ENCODE results near the gene LIPC. TPM values are rescaled to one million over a fixed set of nuclear protein-coding genes. Genes with fewer than 3 reads are reported as not detected.

LIPC gene
- total and polyA plus RNA-seq, 2 experiments from 2014 or later = not detected

DNA sequence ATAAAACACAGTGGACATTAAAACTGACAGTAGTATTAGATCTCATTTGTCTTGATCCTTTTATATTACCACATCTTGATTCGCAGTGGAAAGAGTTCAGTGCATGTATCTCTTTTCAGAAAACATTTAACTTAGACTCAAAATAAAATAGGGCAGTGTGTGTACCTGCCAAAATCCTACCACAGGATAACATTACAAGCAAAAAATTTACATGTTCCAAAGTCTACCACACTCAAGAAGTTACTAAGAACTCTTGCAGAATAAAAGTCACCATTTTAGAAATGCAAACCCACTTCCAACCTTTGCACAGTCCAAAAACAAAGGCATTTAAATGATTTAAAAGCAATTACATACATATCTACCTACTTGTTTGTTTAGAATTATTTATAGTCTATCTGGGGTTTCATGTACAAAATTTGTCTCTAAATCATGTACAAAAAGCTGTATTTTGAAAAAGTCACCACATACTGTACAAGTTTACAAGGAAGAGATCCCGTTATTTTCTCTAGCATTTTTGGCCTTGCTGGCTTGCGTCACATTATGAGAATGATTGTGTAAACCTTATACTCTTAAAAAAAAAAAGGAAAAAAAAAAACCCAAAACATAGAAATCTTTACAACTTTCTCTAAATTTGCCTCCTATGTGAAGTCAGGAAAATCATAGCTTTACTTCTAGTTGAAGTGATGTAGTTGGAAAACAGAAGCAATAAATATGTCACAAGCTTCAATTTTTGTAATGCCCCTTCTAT lies 163.9 kb downstream of the LIPC start:
- Histone ChIP-seq H3F3A (replicated peaks; ENCODE audit: low read depth) (no peaks in the 10 kb centered on the region), H3K36me3 (ENCODE audit: insufficient read depth) (no peaks in the 10 kb centered on the region), H3K4me1 (ENCODE audit: insufficient read depth) (peaks cover 4% of the 10 kb centered on the region; the same call in 1 of the 2 replicates), H3K27me3 (ENCODE audit: insufficient read depth) (no peaks in the 10 kb centered on the region), H3K4me2 (no peak overlapping the region), H2AFZ (no peak overlapping the region), H4K20me1 (replicated peaks; ENCODE audit: insufficient read depth) (no peaks in the 10 kb centered on the region), H3K27ac (ENCODE audit: low read depth) (no peak overlapping the region), H3K9me2 (ENCODE audit: insufficient read depth) (no peaks in the 10 kb centered on the region), H3K79me2 (replicated peaks; ENCODE audit: insufficient read depth) (no peaks in the 10 kb centered on the region), H3K4me3 (no peak overlapping the region)
- Mint-ChIP-seq H3K4me1 (peaks cover 14% of the 10 kb centered on the region; the same call in 2 of the 3 replicates), H3K36me3 (ENCODE audit: low read depth) (peaks cover 3% of the 10 kb centered on the region; the same call in 1 of the 3 replicates), H3K9me3 (no peaks in the 10 kb centered on the region), H3K27ac (no peak overlapping the region), H3K4me3 (no peak overlapping the region), H3K27me3 (ENCODE audit: insufficient read depth, low read depth, poor library complexity) (no peaks in the 10 kb centered on the region)
- ATAC-seq = no peak
- DNase-seq (ENCODE audit: low spot score) = no peak
- no peak for TF ChIP-seq EZH2 (IDR thresholded peaks at IDR 0.05; ENCODE audit: low read depth, unreplicated experiment)
- TF ChIP-seq, protein P1, sequence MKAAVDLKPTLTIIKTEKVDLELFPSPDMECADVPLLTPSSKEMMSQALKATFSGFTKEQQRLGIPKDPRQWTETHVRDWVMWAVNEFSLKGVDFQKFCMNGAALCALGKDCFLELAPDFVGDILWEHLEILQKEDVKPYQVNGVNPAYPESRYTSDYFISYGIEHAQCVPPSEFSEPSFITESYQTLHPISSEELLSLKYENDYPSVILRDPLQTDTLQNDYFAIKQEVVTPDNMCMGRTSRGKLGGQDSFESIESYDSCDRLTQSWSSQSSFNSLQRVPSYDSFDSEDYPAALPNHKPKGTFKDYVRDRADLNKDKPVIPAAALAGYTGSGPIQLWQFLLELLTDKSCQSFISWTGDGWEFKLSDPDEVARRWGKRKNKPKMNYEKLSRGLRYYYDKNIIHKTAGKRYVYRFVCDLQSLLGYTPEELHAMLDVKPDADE (IDR thresholded peaks at IDR 0.05) = no peak
- TF ChIP-seq, protein P2, sequence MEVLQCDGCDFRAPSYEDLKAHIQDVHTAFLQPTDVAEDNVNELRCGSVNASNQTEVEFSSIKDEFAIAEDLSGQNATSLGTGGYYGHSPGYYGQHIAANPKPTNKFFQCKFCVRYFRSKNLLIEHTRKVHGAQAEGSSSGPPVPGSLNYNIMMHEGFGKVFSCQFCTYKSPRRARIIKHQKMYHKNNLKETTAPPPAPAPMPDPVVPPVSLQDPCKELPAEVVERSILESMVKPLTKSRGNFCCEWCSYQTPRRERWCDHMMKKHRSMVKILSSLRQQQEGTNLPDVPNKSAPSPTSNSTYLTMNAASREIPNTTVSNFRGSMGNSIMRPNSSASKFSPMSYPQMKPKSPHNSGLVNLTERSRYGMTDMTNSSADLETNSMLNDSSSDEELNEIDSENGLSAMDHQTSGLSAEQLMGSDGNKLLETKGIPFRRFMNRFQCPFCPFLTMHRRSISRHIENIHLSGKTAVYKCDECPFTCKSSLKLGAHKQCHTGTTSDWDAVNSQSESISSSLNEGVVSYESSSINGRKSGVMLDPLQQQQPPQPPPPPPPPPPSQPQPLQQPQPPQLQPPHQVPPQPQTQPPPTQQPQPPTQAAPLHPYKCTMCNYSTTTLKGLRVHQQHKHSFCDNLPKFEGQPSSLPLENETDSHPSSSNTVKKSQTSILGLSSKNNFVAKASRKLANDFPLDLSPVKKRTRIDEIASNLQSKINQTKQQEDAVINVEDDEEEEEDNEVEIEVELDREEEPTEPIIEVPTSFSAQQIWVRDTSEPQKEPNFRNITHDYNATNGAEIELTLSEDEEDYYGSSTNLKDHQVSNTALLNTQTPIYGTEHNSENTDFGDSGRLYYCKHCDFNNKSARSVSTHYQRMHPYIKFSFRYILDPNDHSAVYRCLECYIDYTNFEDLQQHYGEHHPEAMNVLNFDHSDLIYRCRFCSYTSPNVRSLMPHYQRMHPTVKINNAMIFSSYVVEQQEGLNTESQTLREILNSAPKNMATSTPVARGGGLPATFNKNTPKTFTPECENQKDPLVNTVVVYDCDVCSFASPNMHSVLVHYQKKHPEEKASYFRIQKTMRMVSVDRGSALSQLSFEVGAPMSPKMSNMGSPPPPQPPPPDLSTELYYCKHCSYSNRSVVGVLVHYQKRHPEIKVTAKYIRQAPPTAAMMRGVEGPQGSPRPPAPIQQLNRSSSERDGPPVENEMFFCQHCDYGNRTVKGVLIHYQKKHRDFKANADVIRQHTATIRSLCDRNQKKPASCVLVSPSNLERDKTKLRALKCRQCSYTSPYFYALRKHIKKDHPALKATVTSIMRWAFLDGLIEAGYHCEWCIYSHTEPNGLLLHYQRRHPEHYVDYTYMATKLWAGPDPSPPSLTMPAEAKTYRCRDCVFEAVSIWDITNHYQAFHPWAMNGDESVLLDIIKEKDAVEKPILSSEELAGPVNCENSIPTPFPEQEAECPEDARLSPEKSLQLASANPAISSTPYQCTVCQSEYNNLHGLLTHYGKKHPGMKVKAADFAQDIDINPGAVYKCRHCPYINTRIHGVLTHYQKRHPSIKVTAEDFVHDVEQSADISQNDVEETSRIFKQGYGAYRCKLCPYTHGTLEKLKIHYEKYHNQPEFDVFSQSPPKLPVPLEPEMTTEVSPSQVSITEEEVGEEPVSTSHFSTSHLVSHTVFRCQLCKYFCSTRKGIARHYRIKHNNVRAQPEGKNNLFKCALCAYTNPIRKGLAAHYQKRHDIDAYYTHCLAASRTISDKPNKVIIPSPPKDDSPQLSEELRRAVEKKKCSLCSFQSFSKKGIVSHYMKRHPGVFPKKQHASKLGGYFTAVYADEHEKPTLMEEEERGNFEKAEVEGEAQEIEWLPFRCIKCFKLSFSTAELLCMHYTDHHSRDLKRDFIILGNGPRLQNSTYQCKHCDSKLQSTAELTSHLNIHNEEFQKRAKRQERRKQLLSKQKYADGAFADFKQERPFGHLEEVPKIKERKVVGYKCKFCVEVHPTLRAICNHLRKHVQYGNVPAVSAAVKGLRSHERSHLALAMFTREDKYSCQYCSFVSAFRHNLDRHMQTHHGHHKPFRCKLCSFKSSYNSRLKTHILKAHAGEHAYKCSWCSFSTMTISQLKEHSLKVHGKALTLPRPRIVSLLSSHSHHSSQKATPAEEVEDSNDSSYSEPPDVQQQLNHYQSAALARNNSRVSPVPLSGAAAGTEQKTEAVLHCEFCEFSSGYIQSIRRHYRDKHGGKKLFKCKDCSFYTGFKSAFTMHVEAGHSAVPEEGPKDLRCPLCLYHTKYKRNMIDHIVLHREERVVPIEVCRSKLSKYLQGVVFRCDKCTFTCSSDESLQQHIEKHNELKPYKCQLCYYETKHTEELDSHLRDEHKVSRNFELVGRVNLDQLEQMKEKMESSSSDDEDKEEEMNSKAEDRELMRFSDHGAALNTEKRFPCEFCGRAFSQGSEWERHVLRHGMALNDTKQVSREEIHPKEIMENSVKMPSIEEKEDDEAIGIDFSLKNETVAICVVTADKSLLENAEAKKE (CRISPR knock-in tag; IDR thresholded peaks at IDR 0.05) = no peak
- no peak for TF ChIP-seq ZNF331 (CRISPR knock-in tag; IDR thresholded peaks at IDR 0.05; ENCODE audit: low read depth)
- TF ChIP-seq EZH2phosphoT487 (IDR thresholded peaks at IDR 0.05; ENCODE audit: unreplicated experiment) = no peak
- no peak for TF ChIP-seq NANOG (IDR thresholded peaks at IDR 0.05; ENCODE audit: borderline replicate concordance)
